ENCODE measurements around the gene CCDC93.

DNA sequence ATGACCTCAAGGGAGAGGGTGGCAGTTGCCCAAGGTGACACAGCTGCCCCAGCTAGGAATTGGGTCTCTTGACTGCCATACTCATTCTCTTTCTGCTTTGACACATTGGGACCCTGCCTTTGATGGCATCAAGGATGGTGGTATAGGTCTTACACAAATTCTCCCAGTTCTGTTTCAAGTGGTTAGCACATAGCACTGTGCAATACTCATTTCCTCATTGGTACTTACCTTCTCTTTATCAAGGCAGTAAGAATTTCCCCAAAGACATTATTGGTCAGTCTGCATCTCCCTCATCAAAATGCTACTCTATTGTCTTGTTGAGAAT is 35.9 kb upstream of the CCDC93 start:
- no peak for TF ChIP-seq HES2 (IDR thresholded peaks at IDR 0.05)
- TF ChIP-seq CTCF (IDR thresholded peaks at IDR 0.05) = no peak
- TF ChIP-seq POLR2A (IDR thresholded peaks at IDR 0.05; ENCODE audit: low read length) = no peak
- no peak for TF ChIP-seq USF2 (IDR thresholded peaks at IDR 0.05)
- TF ChIP-seq SREBF2 (IDR thresholded peaks at IDR 0.05) = no peak
- no peak for TF ChIP-seq KDM5A (IDR thresholded peaks at IDR 0.05)
- TF ChIP-seq CHD2 (IDR thresholded peaks at IDR 0.05; ENCODE audit: low read length, partially characterized antibody) = no peak
- no peak for TF ChIP-seq NR3C1 (IDR thresholded peaks at IDR 0.05)
- TF ChIP-seq ELK1 (IDR thresholded peaks at IDR 0.05; ENCODE audit: low read depth, low read length) = no peak
- no peak for TF ChIP-seq POLR2AphosphoS2 (conservative IDR thresholded peaks at IDR 0.05; ENCODE audit: low read length)
- TF ChIP-seq HEYL (CRISPR knock-in tag; IDR thresholded peaks at IDR 0.05) = no peak
- TF ChIP-seq RAD21 (conservative IDR thresholded peaks at IDR 0.05 in 1 of 2, IDR thresholded peaks at IDR 0.05 in 1 of 2) = no peak
- TF ChIP-seq EHF (CRISPR knock-in tag; IDR thresholded peaks at IDR 0.05) = no peak
- TF ChIP-seq, protein P1, sequence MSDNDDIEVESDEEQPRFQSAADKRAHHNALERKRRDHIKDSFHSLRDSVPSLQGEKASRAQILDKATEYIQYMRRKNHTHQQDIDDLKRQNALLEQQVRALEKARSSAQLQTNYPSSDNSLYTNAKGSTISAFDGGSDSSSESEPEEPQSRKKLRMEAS (IDR thresholded peaks at IDR 0.05) = no peak
